H1 (cell line): ENCODE results near the gene LMX1B. TPM values are rescaled to one million over a fixed set of nuclear protein-coding genes. Genes with fewer than 3 reads are reported as not detected.

Experiments
- CTCF ChIA-PET: fragments of 300-600 bp; sonication (Branson Sonifier 250); formaldehyde crosslinking; loops from one replicate; lab custom pipeline; 2021; ENCODE audit not compliant: partially characterized antibody; lab: Charles Lee
- POLR2A ChIA-PET: fragments of 300-600 bp; sonication (Branson Sonifier 250); formaldehyde crosslinking; loops from one replicate; lab custom pipeline; 2021; ENCODE audit warnings: inconsistent platforms; ENCODE audit not compliant: partially characterized antibody; lab: Charles Lee
- DNase-seq, 2 experiments: peaks; one replicate each; pipeline versions ENCODE4 v3.0.0 to v3.0.0-alpha.2; 2010 to 2022; ENCODE audit warnings: low spot score in 2 of 2, low read depth in 1 of 2, mixed read lengths in 1 of 2
- FAIRE-seq: peaks from 2 replicates; lab custom pipeline; 2011; peaks lifted over from hg19 to GRCh38; lab: Jason Lieb, UNC
- H2AFZ ChIP-seq: 2 replicates; pipeline ENCODE4 v1.8.1; 2012; ENCODE audit warnings: low read length, inconsistent platforms
- H2AK5ac ChIP-seq: 2 replicates; pipeline ENCODE4 v1.6.1; 2013; ENCODE audit warnings: low read depth, low read length
- H2BK120ac ChIP-seq: replicated peaks from 2 replicates; pipeline ENCODE3; 2013; ENCODE audit warnings: low read depth, low read length, inconsistent platforms
- H2BK12ac ChIP-seq: 2 replicates; pipeline ENCODE4 v1.6.1; 2013; ENCODE audit warnings: low read depth, low read length
- H2BK15ac ChIP-seq: 2 replicates; pipeline ENCODE4 v1.6.1; 2013; ENCODE audit warnings: low read length
- H2BK20ac ChIP-seq: 2 replicates; pipeline ENCODE4 v1.6.1; 2013; ENCODE audit warnings: low read length
- H2BK5ac ChIP-seq: 2 replicates; pipeline ENCODE4 v1.6.1; 2013; ENCODE audit warnings: low read depth, low read length
- H3K14ac ChIP-seq: 2 replicates; pipeline ENCODE4 v1.6.1; 2013; ENCODE audit warnings: inconsistent platforms; ENCODE audit not compliant: insufficient read length
- H3K18ac ChIP-seq: 2 replicates; pipeline ENCODE4 v1.6.1; 2013; ENCODE audit warnings: low read length; ENCODE audit errors: extremely low read depth
- H3K23ac ChIP-seq: 2 replicates; pipeline ENCODE4 v1.6.1; 2013; ENCODE audit warnings: inconsistent platforms; ENCODE audit not compliant: insufficient read length
- H3K23me2 ChIP-seq: 2 replicates; pipeline ENCODE4 v1.6.1; 2013; ENCODE audit warnings: low read depth, low read length
- H3K27ac ChIP-seq: 2 replicates; pipeline ENCODE4 v1.6.1; 2011; ENCODE audit warnings: low read depth, low read length, inconsistent platforms
- H3K27me3 ChIP-seq, 4 experiments: replicated peaks in 1 of 4; 1 replicate in 1 of 4; 2 replicates in 3 of 4; pipeline versions ENCODE4 v1.6.1 to v1.8.1; 2011 to 2013; ENCODE audit warnings: low read length in 3 of 4, mild to moderate bottlenecking in 3 of 4, inconsistent platforms in 2 of 4, mixed read lengths in 2 of 4, moderate library complexity in 1 of 4; ENCODE audit not compliant: control insufficient read depth in 3 of 4, insufficient read depth in 3 of 4; ENCODE audit errors: extremely low read depth in 1 of 4
- H3K36me3 ChIP-seq, 4 experiments: 2 replicates each; pipeline versions ENCODE4 v1.6.1 to v1.8.1; 2011 to 2013; ENCODE audit warnings: mild to moderate bottlenecking in 4 of 4, low read length in 3 of 4, moderate library complexity in 2 of 4, control low read depth in 1 of 4, inconsistent platforms in 1 of 4; ENCODE audit not compliant: insufficient read depth in 4 of 4, control insufficient read depth in 2 of 4
- H3K4ac ChIP-seq: replicated peaks from 2 replicates; pipeline ENCODE3; 2013; ENCODE audit warnings: low read length, low read depth, mixed read lengths, inconsistent platforms; ENCODE audit not compliant: insufficient read length
- H3K4me1 ChIP-seq, 4 experiments: replicated peaks in 1 of 4; 1 replicate in 1 of 4; 2 replicates in 3 of 4; pipeline versions ENCODE4 v1.6.1 to v1.8.1; 2011 to 2013; ENCODE audit warnings: low read length in 3 of 4, inconsistent platforms in 2 of 4, mixed read lengths in 1 of 4; ENCODE audit not compliant: insufficient read depth in 4 of 4, control insufficient read depth in 3 of 4
- H3K4me2 ChIP-seq, 2 experiments: 2 replicates each; pipeline versions ENCODE4 v1.6.1 to v1.8.1; 2011 to 2013; ENCODE audit warnings: low read depth in 2 of 2, low read length in 2 of 2, control low read depth in 1 of 2, inconsistent platforms in 1 of 2, mild to moderate bottlenecking in 1 of 2; ENCODE audit not compliant: insufficient read depth in 1 of 2
- H3K4me3 ChIP-seq, 4 experiments: fragments of 200-600, 300-600 bp in 1 of 4; sonication (generic), shearing (Covaris generic), sonication (Bioruptor Twin) in 1 of 4; 2 replicates each; pipeline versions ENCODE4 v1.5.1 to v1.8.1; 2011 to 2016; ENCODE audit warnings: low read length in 4 of 4, low read depth in 3 of 4, control low read depth in 2 of 4, inconsistent platforms in 2 of 4, mild to moderate bottlenecking in 2 of 4, mixed read lengths in 1 of 4, moderate library complexity in 1 of 4; ENCODE audit not compliant: insufficient read depth in 2 of 4; ENCODE audit errors: extremely low read depth in 1 of 4
- H3K56ac ChIP-seq: replicated peaks from 2 replicates; pipeline ENCODE3; 2013; ENCODE audit warnings: low read depth, mild to moderate bottlenecking, mixed read lengths, low read length, inconsistent platforms; ENCODE audit not compliant: insufficient read length
- H3K79me1 ChIP-seq: 2 replicates; pipeline ENCODE4 v1.6.1; 2013; ENCODE audit warnings: low read depth, low read length, control low read depth
- H3K79me2 ChIP-seq, 2 experiments: 2 replicates each; pipeline versions ENCODE4 v1.6.1 to v1.8.1; 2012 to 2013; ENCODE audit warnings: low read length in 2 of 2, mild to moderate bottlenecking in 2 of 2, inconsistent platforms in 1 of 2; ENCODE audit not compliant: insufficient read depth in 2 of 2, control insufficient read depth in 1 of 2
- H3K9ac ChIP-seq, 4 experiments: replicated peaks in 1 of 4; 1 replicate in 1 of 4; 2 replicates in 3 of 4; pipeline versions ENCODE4 v1.6.1 to v1.8.1; 2011 to 2013; ENCODE audit warnings: low read depth in 3 of 4, low read length in 3 of 4, control low read depth in 2 of 4, mild to moderate bottlenecking in 2 of 4, moderate library complexity in 2 of 4, inconsistent platforms in 1 of 4; ENCODE audit errors: extremely low read depth in 1 of 4
- H3K9me3 ChIP-seq, 2 experiments: 2 replicates each; pipeline versions ENCODE4 v1.6.1 to v1.8.1; 2012 to 2013; ENCODE audit warnings: mild to moderate bottlenecking in 2 of 2, moderate library complexity in 2 of 2, control low read depth in 1 of 2, inconsistent platforms in 1 of 2, low read depth in 1 of 2, low read length in 1 of 2, mixed read lengths in 1 of 2; ENCODE audit not compliant: insufficient read depth in 2 of 2
- H4K20me1 ChIP-seq, 2 experiments: replicated peaks in 1 of 2; 2 replicates each; pipeline versions ENCODE3 to v1.8.1; 2011 to 2013; ENCODE audit warnings: inconsistent platforms in 2 of 2, low read length in 2 of 2, mild to moderate bottlenecking in 1 of 2; ENCODE audit not compliant: insufficient read depth in 2 of 2, control insufficient read depth in 1 of 2
- H4K5ac ChIP-seq: 2 replicates; pipeline ENCODE4 v1.6.1; 2013; ENCODE audit warnings: low read length, low read depth, mixed read lengths, inconsistent platforms; ENCODE audit not compliant: insufficient read length
- H4K8ac ChIP-seq: 2 replicates; pipeline ENCODE4 v1.8.0; 2013; ENCODE audit warnings: mild to moderate bottlenecking, moderate library complexity, low read length, inconsistent platforms; ENCODE audit not compliant: insufficient read depth; ENCODE audit errors: extremely low read depth
- H4K91ac ChIP-seq: replicated peaks from 2 replicates; pipeline ENCODE3; 2013; ENCODE audit warnings: low read length, mixed read lengths, inconsistent platforms; ENCODE audit not compliant: insufficient read length
- HDAC6 ChIP-seq: IDR thresholded peaks from one replicate; pipeline ENCODE4 v1.7.1; 2012; ENCODE audit warnings: low read depth, mild to moderate bottlenecking, inconsistent platforms, low read length, moderate library complexity
- JUND ChIP-seq: IDR thresholded peaks from 2 replicates; pipeline ENCODE4 v1.6.1; 2011; ENCODE audit warnings: mild to moderate bottlenecking, improper control_type of control experiment, low read length
- WGBS, 2 experiments: shearing (Covaris generic) in 1 of 2; methylation state at CpG; one replicate each; pipeline versions ENCODE4 v1.1.6 to v1.1.7; 2013 to 2015; ENCODE audit warnings: low lambda C conversion rate in 2 of 2, mixed read lengths in 2 of 2, inconsistent platforms in 1 of 2, low coverage in 1 of 2, missing lambda C conversion rate in 1 of 2; ENCODE audit not compliant: insufficient replicate concordance in 2 of 2, insufficient coverage in 1 of 2, insufficient read length in 1 of 2; ENCODE audit errors: extremely low coverage in 1 of 2, missing lambda C conversion rate in 1 of 2; 5-methylcytosine and 5-hydroxymethylcytosine counted together
- polyA plus RNA-seq, 7 experiments: library from polyadenylated mRNA; depleted of rRNA in 3 of 7; stranded (reverse) in 5 of 7; unstranded in 2 of 7; fragments of >200 nt in 5 of 7; fragments of 200-250 nt in 2 of 7; gene quantifications; 1 replicate in 5 of 7; 2 replicates in 1 of 7; 4 replicates in 1 of 7; pipeline versions ENCODE4 v1.2.1 to v1.2.3, GENCODE V29; 2011 to 2013; ENCODE audit warnings: missing spikeins in 2 of 7, mixed read lengths in 2 of 7
- total RNA-seq: library from RNA; stranded (reverse); fragmentation: NEBNext Ultra II Directional; extraction: Animal tissue kit (Norgen Biotek cat#: 25700); gene quantifications from 2 replicates; pipeline ENCODE4 v1.2.1, GENCODE V29; 2021
- TF ChIP-seq, protein P1 (sequence below): IDR thresholded peaks from 2 replicates; pipeline ENCODE4 v1.6.1; 2011; ENCODE audit warnings: low read depth, mild to moderate bottlenecking, low read length; ENCODE audit not compliant: insufficient read depth

LMX1B gene
- total and polyA plus RNA-seq, 2 of the 8 experiments (the other 6 are each of a cell fraction or from before 2014, with no cell fraction given) = 0.09 to 0.37 TPM

DNA sequence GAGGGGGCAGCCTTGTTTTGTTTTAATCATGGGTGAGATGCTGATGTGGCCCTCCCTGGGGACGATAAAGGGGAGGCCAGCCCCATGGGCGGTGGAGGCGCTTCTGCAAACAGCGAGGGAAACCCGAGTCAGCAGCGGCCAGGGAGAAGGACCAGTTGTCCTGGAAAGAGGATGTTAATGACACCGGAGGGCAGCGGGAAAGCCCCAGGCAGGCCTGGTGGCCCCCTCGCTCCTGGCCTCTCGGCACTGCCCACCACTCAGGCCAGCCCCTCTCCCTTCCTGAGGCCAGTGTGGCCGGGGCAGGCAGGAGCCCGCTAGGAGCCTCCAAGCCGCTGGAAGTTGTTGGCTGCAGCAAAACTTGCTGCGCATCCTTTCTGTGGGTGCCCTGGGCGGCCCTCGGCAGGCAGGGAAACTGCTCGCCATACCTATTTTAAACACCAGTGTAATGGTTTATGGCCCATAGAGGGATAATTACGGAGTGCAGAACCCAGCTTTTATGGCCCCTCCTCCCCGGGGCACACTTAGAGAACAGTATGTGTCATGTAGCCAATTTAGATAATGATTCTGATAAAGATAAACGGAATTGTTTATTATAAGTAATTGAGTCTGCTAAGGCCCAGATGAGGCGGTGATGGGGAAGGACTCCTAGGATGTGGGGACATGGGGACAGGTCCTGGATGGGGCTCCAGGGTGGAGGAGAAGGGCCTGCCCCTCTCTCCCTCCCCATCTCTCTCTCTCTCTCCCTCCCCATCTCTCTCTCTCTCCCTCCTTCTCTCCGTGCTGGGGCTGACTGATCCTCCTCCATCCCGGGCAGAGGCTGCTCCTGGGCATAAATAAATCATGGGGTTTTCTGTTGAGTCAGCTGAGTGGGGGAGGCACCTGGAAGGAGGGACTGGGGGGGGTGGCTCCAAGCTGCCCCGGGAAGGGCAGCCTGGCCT lies 36.9 kb downstream of the LMX1B start:
- H3K79me2 ChIP-seq = no peaks in the 10 kb centered on the region
- 79% methylated on average over 22 of the region's 24 CpGs; no CpG with 5 or more reads in 1 of the 2 experiments for WGBS, 2 experiments
- FAIRE-seq (no peak), DNase-seq (no peak)
- no peak overlapping the region for H3K4me3 ChIP-seq
- H2BK15ac ChIP-seq = no peak overlapping the region
- H3K9ac ChIP-seq = no peak overlapping the region
- no peak overlapping the region for H3K23ac ChIP-seq
- no peak overlapping the region for H2AFZ ChIP-seq
- H3K18ac ChIP-seq = no peak overlapping the region; the same call in 1 of the 2 replicates
- H3K9me3 ChIP-seq = no peaks in the 10 kb centered on the region
- H3K23me2 ChIP-seq = peaks cover 3% of the 10 kb centered on the region; the same call in 1 of the 2 replicates
- H4K91ac ChIP-seq = no peak overlapping the region
- H3K79me1 ChIP-seq = no peaks in the 10 kb centered on the region
- no peaks in the 10 kb centered on the region for H3K36me3 ChIP-seq
- H2AK5ac ChIP-seq = no peak overlapping the region; the same call in 1 of the 2 replicates
- POLR2A ChIA-PET = interaction anchor here (1.4 to 1.9 kb wide), 2 partner anchors 9 to 12 kb away, joined by 5 to 6 read pairs; no protein-coding TSS in a partner anchor
- no peak overlapping the region for H3K27ac ChIP-seq
- no peak overlapping the region for H3K14ac ChIP-seq
- H4K8ac ChIP-seq = no peak overlapping the region
- CTCF ChIA-PET = interaction anchor here (0.5 to 4.1 kb wide), 13 partner anchors 8 to 1316 kb away, joined by 3 to 24 read pairs (median 4); no protein-coding TSS in a partner anchor
- H3K4ac ChIP-seq = no peak overlapping the region
- H4K20me1 ChIP-seq = no peaks in the 10 kb centered on the region
- no peak overlapping the region for H2BK120ac ChIP-seq
- H2BK5ac ChIP-seq = no peak overlapping the region
- H3K4me1 ChIP-seq = peaks cover 3 to 22% (median 11%) of the 10 kb centered on the region in 4 experiments
- no peak overlapping the region for H3K4me2 ChIP-seq
- H4K5ac ChIP-seq = no peak overlapping the region
- no peak overlapping the region for H2BK20ac ChIP-seq
- 0 out of 2 replicates have a peak overlapping the region, but pooled peaks have one; percentile 3 for H2BK12ac ChIP-seq
- H3K27me3 ChIP-seq = peaks cover 0 to 9% (median 0%) of the 10 kb centered on the region in 4 experiments; a peak in 3 of 7 replicates
- H3K56ac ChIP-seq = no peak overlapping the region
- TF ChIP-seq, protein P1, sequence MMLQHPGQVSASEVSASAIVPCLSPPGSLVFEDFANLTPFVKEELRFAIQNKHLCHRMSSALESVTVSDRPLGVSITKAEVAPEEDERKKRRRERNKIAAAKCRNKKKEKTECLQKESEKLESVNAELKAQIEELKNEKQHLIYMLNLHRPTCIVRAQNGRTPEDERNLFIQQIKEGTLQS = no peak
- TF ChIP-seq JUND (no peak), HDAC6 (no peak)
